ENCODE data around the gene CRYBG2.
"Not testable (repeated sequence)": the region's sequence is repeated elsewhere in the genome, so short reads cannot be mapped to it uniquely, and the experiment has no call there.

Gene CRYBG2

GRCh38 chr1:26375081-26375480 lies 21.2 kb upstream of the CRYBG2 start:
- no peak overlapping the region for H3K4me3 ChIP-seq (ENCODE audit: low read depth, low read length)
- TF ChIP-seq CTCF (IDR thresholded peaks at IDR 0.05; ENCODE audit: low read depth, low read length): no peak

GRCh38 chr1:26374361-26374760 lies 20.4 kb upstream of the CRYBG2 start:
- not testable (repeated sequence) for H3K4me3 ChIP-seq (ENCODE audit: low read depth, low read length)

GRCh38 chr1:26373789-26374188 lies 19.9 kb upstream of the CRYBG2 start:
- H3K4me3 ChIP-seq (ENCODE audit: low read depth, low read length): no peak overlapping the region
- no peak for TF ChIP-seq CTCF (IDR thresholded peaks at IDR 0.05; ENCODE audit: low read depth, low read length)

- TF ChIP-seq CTCF (IDR thresholded peaks at IDR 0.05; ENCODE audit: low read depth, low read length): no peak
- H3K4me3 ChIP-seq (ENCODE audit: low read depth, low read length): no peak overlapping the region
These were observed 19.4 kb upstream of the CRYBG2 start for GRCh38 chr1:26373281-26373680.

- not testable (repeated sequence) for H3K4me3 ChIP-seq (ENCODE audit: low read depth, low read length)
These were observed 18.7 kb upstream of the CRYBG2 start, which contains the start of gene ZNF683 for GRCh38 chr1:26372611-26373010. TSS of gene ZNF683 (minus strand) at chr1:26372750. CDS start at chr1:26368571, 4,179 bp downstream.

GRCh38 chr1:26372039-26372438 lies 18.1 kb upstream of the CRYBG2 start:
- no peak overlapping the region for H3K4me3 ChIP-seq (ENCODE audit: low read depth, low read length)
- no peak for TF ChIP-seq CTCF (IDR thresholded peaks at IDR 0.05; ENCODE audit: low read depth, low read length)

- no peak overlapping the region for H3K4me3 ChIP-seq (ENCODE audit: low read depth, low read length)
- TF ChIP-seq CTCF (IDR thresholded peaks at IDR 0.05; ENCODE audit: low read depth, low read length): no peak
These were observed 16.9 kb upstream of the CRYBG2 start for GRCh38 chr1:26370591-26371382.

GRCh38 chr1:26368486-26368885 lies 14.6 kb upstream of the CRYBG2 start:
- TF ChIP-seq CTCF (IDR thresholded peaks at IDR 0.05; ENCODE audit: low read depth, low read length): no peak

More at GRCh38 chr1:26368486-26368885, 14.6 kb upstream of the CRYBG2 start:
- H3K4me3 ChIP-seq (ENCODE audit: low read depth, low read length): no peak overlapping the region

Measured in WI38 (cell line).